Measurements from ENCODE around the gene CLIC6.

DNA sequence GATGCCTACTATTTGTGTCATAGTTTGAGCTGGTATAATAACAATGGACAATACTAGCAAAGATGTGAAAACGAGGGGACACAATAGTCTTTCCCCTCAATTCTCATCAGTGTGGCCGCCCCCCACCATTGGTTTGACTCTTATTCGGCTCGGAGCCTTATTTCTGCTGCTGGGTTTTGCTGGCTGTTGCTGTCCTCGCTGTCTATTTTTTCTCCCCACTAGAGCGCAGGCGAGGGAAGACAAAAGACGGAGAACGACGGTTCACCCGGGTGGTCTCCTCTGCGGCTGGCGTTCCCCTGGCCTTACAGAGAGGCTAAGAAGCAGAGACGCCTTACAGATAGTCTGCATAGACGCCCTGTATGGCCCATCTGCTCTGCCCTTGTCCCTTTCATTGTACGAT, 19.4 kb downstream of the CLIC6 start:
- TF ChIP-seq POLR2A (IDR thresholded peaks at IDR 0.05; ENCODE audit: low read depth, low read length) (no peak), POLR2AphosphoS5 (IDR thresholded peaks at IDR 0.05; ENCODE audit: low read depth, low read length) (no peak)
